ENCODE results near the gene DLX5. TPM values are rescaled to one million over a fixed set of nuclear protein-coding genes. Genes with fewer than 3 reads are reported as not detected.

Gene DLX5
- total RNA-seq, 1 experiment from 2014 or later, result not detected

DNA sequence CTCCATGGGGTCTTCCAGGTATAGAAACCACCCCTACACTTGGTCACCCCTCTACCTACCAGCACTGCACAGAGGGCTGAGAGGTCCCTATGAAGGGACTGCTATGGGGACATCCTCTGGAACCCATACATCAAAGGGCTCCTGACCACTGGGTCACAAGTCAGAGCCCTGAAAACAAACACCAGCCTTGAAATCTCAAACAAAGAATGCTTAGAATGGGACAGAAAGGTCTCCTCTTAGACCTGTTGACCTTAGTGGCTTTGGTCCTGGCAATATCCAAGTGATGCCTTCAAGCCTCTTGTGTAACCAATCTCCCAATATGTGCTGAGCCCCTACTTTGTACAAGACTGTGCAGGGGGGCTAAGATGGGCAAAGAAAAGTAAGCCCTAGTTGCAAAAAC lies 53.9 kb downstream of the DLX5 start:
- H3K27me3 ChIP-seq (ENCODE audit: control insufficient read depth, insufficient read depth, low read length), result no peaks in the 10 kb centered on the region
- ATAC-seq, result no peak

More for the DNA sequence above, 53.9 kb downstream of the DLX5 start:
- H3K27ac ChIP-seq (ENCODE audit: low read length), result no peak overlapping the region
- DNase-seq (ENCODE audit: low read depth, low spot score), result no peak
- no peaks in the 10 kb centered on the region for H3K36me3 ChIP-seq (ENCODE audit: control insufficient read depth, insufficient read depth, low read length)
- no peaks in the 10 kb centered on the region for H3K9me3 ChIP-seq (ENCODE audit: control insufficient read depth, insufficient read depth, low read depth, low read length)
- TF ChIP-seq, protein P1, sequence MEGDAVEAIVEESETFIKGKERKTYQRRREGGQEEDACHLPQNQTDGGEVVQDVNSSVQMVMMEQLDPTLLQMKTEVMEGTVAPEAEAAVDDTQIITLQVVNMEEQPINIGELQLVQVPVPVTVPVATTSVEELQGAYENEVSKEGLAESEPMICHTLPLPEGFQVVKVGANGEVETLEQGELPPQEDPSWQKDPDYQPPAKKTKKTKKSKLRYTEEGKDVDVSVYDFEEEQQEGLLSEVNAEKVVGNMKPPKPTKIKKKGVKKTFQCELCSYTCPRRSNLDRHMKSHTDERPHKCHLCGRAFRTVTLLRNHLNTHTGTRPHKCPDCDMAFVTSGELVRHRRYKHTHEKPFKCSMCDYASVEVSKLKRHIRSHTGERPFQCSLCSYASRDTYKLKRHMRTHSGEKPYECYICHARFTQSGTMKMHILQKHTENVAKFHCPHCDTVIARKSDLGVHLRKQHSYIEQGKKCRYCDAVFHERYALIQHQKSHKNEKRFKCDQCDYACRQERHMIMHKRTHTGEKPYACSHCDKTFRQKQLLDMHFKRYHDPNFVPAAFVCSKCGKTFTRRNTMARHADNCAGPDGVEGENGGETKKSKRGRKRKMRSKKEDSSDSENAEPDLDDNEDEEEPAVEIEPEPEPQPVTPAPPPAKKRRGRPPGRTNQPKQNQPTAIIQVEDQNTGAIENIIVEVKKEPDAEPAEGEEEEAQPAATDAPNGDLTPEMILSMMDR (IDR thresholded peaks at IDR 0.05), result no peak
- intact Hi-C loops (cut with micrococcal nuclease; ENCODE audit: unreplicated experiment) (no loop called here), in situ Hi-C loops (cut with HindIII; ENCODE audit: low pct_unique_long_range_greater_than_20kb, low sequenced_read_pairs) (no loop called here)
- no TSS peak for BruUV-seq (replicated peaks)
- H3K4me3 ChIP-seq (ENCODE audit: low read depth in 2 of 2, low read length in 2 of 2), result no peak overlapping the region
- CTCF ChIA-PET, result no interaction called here
- POLR2A ChIA-PET, result no interaction called here
- no peaks in the 10 kb centered on the region for H3K4me1 ChIP-seq (ENCODE audit: control insufficient read depth, insufficient read depth, low read length)

Other genes starting within 250 kb of the DLX5 start
- gene DLX6, start 19.3 kb downstream of the DLX5 start, total RNA-seq (2021; ENCODE audit: unreplicated experiment), result 1.3 TPM
- 16.1 TPM for gene SDHAF3, start 92.9 kb upstream of the DLX5 start, total RNA-seq (2021; ENCODE audit: unreplicated experiment)

Data from Panc1 (cell line).